WERI-Rb-1 (cell line): ENCODE measurements around the gene PARP12.
A peak's percentile ranks its signal among the peaks of the same experiment; 100 is the strongest.

Source experiments
- DNase-seq: peaks from one replicate; pipeline ENCODE4 v3.0.0-alpha.2; 2020
- H3K27ac ChIP-seq: fragments of 250-450 bp; sonication (Bioruptor Pico); 2 replicates; pipeline ENCODE4 v1.5.1; 2020; ENCODE audit warnings: mild to moderate bottlenecking, moderate library complexity
- H3K27me3 ChIP-seq: fragments of 250-450 bp; sonication (Bioruptor Pico); 2 replicates; pipeline ENCODE4 v1.5.1; 2021; ENCODE audit warnings: mild to moderate bottlenecking, low read depth, moderate library complexity; ENCODE audit not compliant: insufficient read depth, severe bottlenecking
- H3K36me3 ChIP-seq: fragments of 250-450 bp; sonication (Bioruptor Pico); 2 replicates; pipeline ENCODE4 v1.5.1; 2020; ENCODE audit warnings: mild to moderate bottlenecking, moderate library complexity
- H3K4me3 ChIP-seq: 2 replicates; pipeline ENCODE4 v1.5.1; 2011; ENCODE audit warnings: low read depth, mild to moderate bottlenecking, control low read depth, low read length
- H3K9me3 ChIP-seq: fragments of 250-450 bp; sonication (Bioruptor Pico); 2 replicates; pipeline ENCODE4 v1.5.1; 2021; ENCODE audit warnings: mild to moderate bottlenecking, moderate library complexity; ENCODE audit not compliant: severe bottlenecking
- CTCF ChIP-seq: IDR thresholded peaks from 2 replicates; pipeline ENCODE4 v1.5.1; 2011; ENCODE audit warnings: low read depth, mild to moderate bottlenecking, control low read depth, inconsistent platforms, low read length

Gene PARP12

DNA sequence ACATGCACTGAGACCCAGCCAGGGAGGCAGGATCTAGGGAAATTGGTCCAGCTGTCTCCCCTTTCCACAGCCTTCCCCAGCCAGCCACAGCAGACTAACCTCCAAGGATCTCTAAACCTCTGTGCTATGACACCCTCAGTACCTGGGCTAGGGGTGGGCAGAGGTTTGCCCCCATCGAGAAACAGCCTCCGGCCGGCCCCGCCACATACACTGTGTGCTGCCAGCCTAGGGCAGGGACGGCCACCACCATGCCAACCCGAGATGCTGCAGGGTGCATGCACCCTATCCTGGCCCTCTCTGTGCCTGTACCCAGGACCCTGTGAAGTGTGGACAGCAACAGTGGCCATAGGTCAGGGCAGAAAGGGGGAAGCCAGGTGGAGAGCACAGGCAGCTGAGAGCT, 58.1 kb downstream of the PARP12 start:
- no peaks in the 10 kb centered on the region for H3K27me3 ChIP-seq
- TF ChIP-seq CTCF: no peak
- no peak overlapping the region for H3K27ac ChIP-seq
- H3K4me3 ChIP-seq: no peak overlapping the region
- no peaks in the 10 kb centered on the region for H3K36me3 ChIP-seq
- H3K9me3 ChIP-seq: no peaks in the 10 kb centered on the region
- DNase-seq: no peak

DNA sequence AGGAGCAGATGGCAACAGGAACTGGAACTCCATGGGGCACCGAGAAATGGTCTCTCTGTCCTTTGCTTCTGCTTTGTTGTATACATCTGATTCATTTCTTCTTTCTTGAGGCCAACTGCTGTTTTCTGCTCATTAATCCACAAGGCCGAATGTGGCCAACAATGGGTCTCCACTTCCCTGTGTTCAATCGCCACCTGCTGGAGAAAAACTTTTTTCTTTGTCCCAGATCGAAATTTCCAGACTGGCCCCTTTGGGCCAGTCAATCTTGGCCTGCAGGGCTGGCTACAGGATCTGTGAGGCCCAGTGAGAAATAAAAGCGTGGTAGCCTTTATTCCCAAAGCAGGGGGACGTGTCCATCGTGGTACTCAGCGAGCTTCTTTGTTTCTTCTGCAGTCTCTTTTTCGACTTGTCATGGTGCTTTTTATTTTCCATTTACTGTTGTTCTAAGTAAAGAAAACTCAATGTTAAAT, 58.8 kb downstream of the PARP12 start:
- no peak overlapping the region for H3K27ac ChIP-seq
- peak; percentile 55; the same call in 1 of the 2 replicates for TF ChIP-seq CTCF
- H3K27me3 ChIP-seq: no peaks in the 10 kb centered on the region
- H3K4me3 ChIP-seq: no peak overlapping the region
- H3K36me3 ChIP-seq: no peaks in the 10 kb centered on the region
- peak; percentile 63 for DNase-seq
- no peaks in the 10 kb centered on the region for H3K9me3 ChIP-seq

- Histone ChIP-seq H3K9me3 (no peaks in the 10 kb centered on the region), H3K36me3 (no peaks in the 10 kb centered on the region), H3K4me3 (no peak overlapping the region), H3K27ac (no peak overlapping the region), H3K27me3 (no peaks in the 10 kb centered on the region)
- TF ChIP-seq CTCF: no peak
- DNase-seq: no peak
Observed at GRCh38 chr7:140000666-140001268, 62.0 kb downstream of the PARP12 start.

GRCh38 chr7:139999516-139999915, 63.2 kb downstream of the PARP12 start:
- no peak for TF ChIP-seq CTCF
- Histone ChIP-seq H3K27ac (no peak overlapping the region), H3K36me3 (no peaks in the 10 kb centered on the region), H3K9me3 (no peaks in the 10 kb centered on the region), H3K4me3 (no peak overlapping the region), H3K27me3 (no peaks in the 10 kb centered on the region)
- DNase-seq: peak; percentile 55

DNA sequence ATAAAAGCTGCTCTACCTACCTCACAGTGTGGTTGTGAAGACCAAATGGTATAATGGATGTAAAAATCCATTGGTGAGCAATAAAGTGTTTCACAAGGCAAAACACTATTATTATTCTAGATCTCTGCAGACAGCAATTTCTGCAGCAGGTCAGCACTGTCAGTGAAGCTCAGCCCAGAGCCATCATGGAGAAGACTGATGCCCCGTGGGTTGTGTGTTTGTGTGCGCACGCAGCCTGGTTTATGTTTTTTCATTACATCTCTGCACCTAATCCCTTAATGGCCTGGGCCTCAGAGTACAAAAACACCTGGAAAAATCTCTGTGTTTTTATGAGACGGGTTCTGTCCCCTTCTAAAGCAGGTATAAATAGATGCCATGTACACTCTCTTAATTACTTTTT, 64.2 kb downstream of the PARP12 start:
- Histone ChIP-seq H3K9me3 (no peaks in the 10 kb centered on the region), H3K36me3 (no peaks in the 10 kb centered on the region), H3K27ac (no peak overlapping the region), H3K27me3 (no peaks in the 10 kb centered on the region), H3K4me3 (no peak overlapping the region)
- no peak for DNase-seq
- no peak for TF ChIP-seq CTCF
